NCI-H1417 treated with DMSO at 0.1 percent for 48 hours (cell line): Measurements from ENCODE around the gene ZBTB7B.
"Not testable (repeated sequence)": the region's sequence is repeated elsewhere in the genome, so short reads cannot be mapped to it uniquely, and the experiment has no call there.

ENCODE experiments used
- DNase-seq: peaks from one replicate; lab custom pipeline; 2025; lab: John Stamatoyannopoulos, UW

Gene ZBTB7B

DNA sequence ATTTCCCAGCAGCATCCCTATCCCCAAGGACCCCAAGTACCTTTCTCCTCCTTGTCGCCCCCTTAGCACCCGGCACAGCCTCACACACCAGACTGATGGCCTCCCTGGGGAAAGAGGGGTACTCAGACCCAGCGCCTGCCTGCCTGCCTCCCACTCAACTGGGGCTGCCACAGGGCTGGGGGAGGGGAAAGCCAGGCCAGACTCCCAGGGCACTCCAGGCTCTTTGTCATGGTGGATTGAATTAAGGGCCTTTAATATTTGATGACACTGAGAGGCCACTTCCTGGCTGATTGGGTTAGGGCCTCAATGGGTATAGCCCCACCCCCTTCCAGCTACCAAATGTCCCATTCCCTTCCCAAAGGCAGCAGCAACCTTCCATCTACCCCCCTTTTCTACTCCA lies 33.9 kb upstream of the ZBTB7B start:
- DNase-seq, result no peak

DNA sequence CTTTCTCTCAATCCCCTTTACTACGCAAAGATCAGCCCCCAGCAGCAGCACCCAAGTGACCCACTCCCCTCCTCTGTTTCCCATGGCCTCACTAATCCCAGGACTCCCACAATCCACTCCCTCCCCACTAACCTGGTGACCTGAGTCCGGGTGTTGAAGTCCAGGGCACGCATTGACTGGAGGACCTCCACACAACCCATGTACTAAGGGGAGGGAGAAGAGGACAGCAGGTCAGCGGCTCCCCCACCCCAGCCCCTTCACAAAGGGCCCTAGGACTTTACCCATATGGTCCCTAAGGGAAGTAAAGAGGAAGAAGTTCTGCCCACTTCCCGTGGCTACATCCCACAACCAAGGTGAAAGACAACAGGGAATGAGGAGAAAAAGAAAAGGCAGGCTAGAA lies 33.4 kb upstream of the ZBTB7B start:
- DNase-seq, result no peak

DNA sequence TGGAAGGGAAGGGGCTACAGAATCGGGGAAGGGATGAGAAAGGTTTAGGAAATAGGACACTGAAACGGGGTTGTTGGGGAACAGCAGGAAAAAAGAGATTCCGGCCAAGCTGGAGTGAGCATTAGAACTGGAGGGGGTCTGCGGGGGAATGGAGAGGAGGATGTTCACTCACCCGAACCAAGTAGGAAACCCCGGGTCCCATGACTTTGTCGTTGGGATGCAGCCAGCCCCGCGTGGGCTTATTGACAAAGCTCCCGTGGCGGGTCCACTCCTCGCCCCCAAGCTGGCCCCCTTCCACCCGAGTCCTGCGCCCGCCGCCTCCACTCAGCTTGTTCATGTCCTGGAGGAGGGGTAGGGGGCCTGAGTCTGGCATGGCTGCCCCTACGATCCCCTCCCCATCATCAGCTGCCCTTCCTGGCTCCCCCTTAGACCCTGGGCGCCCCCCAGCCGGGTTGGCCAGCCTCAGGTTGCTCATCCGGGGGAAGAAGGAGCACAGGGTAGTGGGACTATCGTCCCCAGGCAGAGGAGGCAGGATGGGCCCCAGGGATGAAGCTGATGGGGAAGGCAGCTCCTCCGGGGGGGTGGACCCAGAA lies 32.6 kb upstream of the ZBTB7B start:
- DNase-seq, result no peak

DNA sequence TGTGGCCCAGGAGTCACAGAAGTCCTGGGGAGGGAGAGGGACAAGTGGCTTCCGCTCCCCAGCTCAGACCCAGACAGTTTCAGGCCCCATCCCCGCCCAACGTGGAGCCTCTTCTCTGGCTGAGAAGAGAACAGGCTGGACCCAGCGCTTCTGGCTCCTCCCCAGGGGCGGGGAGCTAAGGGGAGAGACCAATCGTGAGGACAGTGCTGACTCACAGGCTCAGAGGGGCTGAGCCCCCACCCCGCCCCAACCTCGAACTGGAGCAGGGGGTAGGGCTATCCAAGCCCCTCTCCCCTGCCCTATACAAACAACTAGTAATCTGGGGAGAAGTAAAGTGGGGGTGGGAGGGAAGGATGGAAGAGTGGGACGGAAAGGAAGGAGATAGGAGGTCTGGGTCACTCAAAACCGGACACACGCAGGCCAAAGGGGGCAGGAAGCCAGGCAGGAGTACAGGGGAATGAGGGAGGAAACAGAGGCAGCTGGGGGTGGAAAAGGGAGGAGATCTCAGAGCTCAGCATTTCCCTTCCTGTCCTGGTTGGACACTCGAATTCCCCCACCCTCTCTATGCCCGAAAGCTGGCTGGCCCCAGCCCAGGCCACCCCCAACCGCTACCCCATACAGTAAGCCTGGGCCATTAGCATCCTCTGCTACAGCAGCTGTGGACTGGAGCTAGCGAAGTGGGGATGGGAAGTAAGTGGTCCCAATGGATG lies 31.8 kb upstream of the ZBTB7B start, which contains the start of gene SHC1:
SHC1 (minus strand) TSS at position 117 of the 710 bp plus-strand sequence. CDS start 221 bp downstream, outside the sequence.
- no peak for DNase-seq

DNA sequence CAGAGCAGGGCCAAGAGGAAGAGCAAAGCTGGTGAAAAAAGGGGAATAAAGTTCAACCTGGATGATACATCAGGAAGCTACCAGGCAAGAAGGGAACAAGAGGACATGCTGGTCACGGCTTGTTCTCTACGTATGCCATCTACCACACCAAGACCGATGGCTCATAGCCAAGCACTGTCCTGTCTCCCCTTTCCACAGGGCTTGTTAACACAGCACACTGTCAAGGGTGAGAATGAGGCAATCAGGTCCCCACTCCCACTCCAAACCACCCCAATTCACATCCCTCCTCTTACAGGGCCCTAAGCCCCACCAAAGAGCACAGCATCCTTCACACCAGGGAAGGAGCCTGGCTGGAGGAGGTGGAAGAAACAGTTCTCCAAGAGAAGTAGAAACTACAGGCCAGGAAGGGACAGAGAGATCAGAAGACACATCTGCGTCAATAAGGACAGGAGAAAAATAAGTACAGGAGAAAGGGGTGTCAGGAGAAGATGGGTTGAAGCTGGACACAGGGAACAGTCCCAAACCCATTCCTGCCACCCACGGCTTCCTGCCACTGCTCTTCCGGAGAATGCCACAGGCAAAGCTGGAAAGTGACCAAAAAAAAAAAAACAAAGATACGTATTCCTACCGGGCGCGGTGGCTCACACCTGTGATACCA lies 31.1 kb upstream of the ZBTB7B start:
- no peak for DNase-seq

DNA sequence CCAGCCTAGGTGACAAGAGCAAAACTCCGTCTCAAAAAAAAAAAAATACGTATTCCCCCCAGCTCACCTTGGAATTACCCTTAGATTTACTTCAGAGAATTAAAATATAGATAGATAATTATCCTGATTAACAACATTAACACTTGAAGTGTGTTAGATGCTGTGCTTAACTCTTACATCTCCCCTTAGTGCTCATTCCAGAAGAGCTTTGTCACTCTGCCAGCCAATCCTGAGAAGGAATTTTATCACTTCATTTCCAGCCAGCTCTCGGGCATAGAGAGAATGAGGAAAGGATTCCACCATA lies 30.4 kb upstream of the ZBTB7B start:
- DNase-seq, result no peak

DNA sequence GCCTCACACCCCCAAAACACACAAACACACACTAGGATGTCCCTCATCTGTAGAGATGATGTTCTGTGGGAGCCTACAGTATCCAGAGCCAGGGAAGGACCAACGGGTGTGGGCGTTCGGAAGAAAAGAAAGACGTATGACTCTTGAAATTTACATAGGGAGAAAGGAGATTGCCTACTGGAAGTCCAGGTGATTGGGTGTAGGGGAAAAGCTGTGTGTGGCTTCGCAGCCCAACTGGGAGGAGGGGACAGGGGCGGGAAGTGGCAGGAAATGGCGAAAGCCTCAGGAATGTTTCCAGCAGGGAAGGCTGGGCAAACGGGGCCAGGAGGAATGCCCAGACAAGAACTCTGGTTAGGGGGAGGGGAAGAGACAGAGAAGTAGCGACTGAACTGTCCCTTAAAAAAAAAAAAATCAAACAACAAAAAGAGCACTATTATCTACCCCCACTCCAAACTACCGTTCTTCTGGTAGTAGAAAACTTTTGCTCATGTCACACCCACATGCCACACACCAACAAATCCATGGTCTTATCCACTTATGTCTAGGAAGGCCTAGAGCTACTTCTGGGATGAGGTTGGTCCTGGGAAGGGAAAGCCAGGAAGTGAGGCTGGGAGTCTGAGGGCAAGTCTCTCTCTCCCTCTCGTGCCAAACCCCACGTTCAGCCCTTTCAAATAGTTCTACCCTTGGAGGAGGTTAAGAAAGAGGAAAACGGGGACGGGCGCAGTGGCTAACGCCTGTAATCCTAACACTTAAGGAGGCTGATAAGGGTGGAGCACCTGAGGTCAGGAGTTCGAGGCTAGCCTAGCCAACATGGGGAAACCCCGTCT lies 29.9 kb upstream of the ZBTB7B start:
- no peak for DNase-seq

DNA sequence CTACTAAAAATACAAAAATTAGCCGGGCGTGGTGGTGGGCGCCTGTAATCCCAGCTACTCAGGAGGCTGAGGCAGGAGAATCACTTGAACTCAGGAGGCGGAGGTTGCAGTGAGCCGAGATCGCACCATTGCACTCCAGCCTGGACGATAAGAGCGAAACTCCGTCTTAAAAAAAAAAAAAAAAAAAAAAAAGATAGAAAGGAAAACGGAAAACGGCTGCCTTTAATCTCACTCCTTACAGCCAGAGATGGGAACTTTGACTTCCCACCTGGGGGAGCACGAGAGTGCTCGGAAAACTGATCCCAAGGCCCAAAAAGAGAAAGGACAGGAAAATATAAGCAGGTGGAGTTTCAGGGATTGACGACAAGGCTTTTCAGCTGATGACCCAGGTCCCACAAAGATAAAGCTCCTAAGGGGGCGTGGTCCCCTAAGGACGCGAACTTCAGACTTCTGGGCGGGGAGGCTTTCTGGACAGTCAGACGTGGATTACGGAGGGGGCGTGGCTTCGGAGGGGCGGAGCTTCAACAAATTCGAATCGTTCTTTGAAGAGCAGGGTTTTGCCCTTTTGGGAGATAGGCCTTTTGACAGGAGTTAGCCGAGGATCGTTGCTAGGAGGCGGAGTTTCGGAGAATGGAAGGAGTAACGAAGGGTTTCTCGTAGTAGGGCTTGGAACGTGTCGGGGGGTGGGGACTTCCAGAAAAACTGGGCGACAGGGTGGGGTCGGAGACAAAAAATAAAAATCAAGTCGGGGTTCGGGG lies 29.1 kb upstream of the ZBTB7B start:
- DNase-seq, result peak; percentile 75

DNA sequence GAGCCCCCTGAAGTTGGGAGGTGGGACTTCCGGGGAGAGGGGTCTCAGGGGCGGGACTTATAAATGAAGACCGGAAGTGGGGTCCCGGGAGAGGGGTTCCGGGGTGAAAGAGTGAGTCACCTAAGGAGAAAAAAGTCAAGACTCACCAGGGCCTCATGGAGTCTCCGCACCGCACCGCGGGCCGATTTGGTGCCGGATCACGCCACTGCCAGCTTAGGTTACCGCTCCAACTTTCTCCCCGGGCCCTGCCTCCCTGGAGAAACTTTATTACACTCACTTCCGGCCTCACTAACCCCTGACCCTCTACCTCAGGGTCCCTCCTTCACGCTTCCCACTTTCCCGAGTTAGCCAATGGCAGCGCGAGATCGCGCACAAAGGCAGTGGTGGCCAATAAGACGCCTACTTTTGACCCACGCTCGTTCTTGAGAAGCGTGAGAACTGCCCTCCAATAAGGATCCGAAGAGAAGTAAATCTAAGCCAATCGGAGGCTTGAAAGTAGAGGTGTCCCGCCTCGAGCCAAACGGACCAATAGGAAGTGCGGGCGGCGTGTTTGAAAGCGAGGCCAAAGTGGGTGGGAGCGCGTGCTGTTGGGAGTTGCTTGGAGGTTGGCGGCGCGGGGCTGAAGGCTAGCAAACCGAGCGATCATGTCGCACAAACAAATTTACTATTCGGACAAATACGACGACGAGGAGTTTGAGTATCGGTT lies 28.3 kb upstream of the ZBTB7B start, which contains the start of gene CKS1B:
CKS1B (plus strand) TSS at position 580 of the 706 bp plus-strand sequence; CDS start at position 645, 65 bp downstream.
- peak; percentile 99 for DNase-seq

DNA sequence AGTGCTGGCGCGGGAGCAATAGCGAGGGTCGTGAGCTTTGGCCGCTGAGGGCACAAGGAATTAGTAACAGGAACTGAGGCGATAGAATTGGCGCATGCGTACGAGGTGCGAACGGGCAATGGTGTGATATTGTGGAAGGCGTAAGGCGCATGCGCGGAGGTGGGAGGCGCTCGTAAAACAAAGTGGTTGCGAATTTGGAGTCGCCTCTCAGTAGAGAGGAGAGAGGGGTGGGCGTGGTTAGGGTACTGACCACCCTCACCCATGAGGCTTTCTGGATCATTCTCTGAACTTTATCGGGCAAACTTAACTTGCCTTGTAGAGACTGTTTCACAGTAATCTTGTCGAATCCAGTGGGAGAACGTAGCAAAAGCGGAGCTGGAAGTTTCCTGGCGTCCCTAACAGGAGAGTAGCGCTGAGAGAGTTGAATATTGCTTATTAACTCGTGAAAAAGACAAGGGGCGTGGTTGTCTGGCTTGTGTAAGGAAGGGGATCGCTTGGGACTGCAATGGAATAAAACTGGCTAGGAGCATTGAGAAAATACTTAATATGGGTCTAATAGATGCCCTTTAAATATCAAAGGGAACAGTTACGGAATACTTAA lies 27.7 kb upstream of the ZBTB7B start:
- peak; percentile 93 for DNase-seq

DNA sequence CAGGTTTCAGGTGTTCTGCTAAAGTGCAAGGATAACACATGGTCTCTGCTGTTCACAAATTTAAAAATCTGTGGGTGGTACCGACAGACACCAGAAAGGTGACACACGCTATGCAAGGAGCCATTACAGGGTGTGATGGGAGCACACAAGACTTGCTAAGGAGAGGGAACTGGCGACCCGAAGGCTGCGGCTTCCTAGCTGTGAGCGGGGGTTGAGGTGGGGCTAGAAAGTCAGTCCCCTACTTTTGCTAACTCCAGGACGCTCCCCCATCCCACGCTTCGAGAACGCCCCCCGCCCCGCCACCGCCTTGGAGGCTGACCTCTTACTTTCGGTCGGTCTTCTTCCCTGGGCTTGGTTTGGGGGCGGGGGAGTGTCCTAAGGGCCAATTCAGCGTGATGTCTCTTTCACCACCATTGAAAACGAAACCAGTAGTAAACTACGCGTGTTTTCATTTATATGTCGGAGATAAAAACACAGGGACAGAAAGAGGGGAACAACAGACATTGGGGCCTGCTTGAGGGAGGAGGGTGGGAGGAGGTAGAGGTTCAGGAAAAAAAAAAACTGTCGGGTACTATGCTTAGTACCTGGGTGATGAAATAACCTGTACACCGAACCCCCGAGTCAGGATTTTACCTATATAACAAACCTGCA lies 27.1 kb upstream of the ZBTB7B start:
- DNase-seq, result no peak

DNA sequence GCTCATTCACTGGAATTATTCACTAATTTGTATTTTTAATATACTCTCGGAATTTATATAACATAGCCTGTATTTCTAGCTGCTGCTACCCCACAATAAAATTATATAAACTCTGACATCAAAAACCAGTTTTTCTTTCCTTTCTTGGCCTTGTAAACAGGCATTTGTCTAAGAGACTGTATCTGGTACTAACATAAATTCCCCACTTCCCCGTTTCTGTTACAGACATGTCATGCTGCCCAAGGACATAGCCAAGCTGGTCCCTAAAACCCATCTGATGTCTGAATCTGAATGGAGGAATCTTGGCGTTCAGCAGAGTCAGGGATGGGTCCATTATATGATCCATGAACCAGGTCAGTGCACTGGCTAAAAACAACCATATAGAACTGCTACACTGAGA lies 24.8 kb upstream of the ZBTB7B start:
- not testable (repeated sequence) for DNase-seq

DNA sequence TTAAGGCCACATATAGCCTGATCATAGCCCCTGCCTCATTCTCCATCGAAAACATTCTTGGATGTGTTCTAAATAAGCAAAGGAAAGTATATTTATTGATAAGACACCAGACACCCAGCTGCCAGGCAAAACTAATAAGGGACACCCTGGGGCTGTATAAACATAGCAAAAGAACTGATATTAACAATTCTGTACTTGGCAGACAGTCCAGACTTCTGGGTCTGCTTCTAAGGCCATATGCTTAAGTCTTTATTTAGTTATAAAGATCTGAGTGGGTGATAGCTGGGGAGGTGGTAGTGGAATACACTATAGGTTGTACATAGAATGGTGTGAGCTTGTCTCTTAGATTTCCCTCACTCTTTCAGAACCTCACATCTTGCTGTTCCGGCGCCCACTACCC lies 24.2 kb upstream of the ZBTB7B start:
- DNase-seq, result no peak

DNA sequence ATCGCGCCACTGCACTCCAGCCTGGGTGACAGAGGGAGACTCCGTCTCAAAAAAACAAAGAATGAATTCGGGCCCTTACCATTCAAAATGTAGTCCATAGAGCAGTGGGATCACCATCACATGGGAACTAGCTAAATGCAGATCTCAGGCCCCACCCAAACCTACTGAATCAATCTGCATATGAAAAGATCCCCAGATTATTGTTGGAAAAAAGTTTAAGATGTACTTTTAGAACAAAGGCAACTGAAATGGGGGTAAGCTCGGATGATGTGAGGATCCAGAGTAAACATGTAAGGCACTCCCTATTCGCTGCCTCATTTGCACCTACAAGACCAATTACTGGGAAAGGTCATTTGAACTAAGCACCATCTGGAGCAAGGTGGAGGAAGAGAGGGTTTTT lies 20.3 kb upstream of the ZBTB7B start:
- DNase-seq, result no peak

DNA sequence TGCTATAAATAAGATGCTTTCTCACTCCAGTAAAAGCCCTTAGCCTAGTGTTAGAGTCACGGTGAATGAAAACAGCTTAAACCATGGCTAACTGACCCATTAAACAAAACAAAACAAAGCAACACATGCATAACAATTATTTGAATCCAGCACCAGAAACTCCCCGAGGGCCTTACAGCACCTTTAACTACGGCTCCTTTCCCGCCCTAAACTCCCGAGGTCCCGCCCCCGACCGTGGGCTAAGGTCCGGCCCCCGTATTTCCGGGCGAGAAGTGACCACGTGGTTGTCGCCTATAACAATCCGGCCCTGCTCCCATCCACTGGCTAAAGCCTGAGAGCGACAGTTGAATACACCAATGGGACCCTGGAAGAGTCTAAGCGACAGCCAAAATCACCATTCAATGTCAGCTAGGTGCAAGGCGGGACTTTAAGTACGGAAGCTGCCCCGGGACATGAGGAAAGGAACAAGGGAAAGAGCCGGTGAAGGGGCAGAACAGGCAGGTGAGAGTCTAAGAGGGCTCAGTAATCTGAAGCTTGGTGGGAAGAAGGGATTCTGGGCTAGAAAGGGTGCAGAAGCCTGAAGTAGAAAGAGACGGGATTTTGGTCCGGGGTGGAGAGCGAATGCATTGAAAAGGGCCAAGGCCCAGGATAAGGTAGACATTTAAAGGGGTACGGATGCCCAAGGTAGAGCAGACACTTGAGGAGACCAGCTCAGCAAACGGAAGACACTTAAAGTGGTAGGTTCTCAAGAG lies 19.5 kb upstream of the ZBTB7B start, which contains the start of gene FLAD1:
FLAD1 (plus strand) TSS at position 448 of the 752 bp plus-strand sequence. CDS start 351 bp downstream, outside the sequence.
- DNase-seq, result peak; percentile 98

DNA sequence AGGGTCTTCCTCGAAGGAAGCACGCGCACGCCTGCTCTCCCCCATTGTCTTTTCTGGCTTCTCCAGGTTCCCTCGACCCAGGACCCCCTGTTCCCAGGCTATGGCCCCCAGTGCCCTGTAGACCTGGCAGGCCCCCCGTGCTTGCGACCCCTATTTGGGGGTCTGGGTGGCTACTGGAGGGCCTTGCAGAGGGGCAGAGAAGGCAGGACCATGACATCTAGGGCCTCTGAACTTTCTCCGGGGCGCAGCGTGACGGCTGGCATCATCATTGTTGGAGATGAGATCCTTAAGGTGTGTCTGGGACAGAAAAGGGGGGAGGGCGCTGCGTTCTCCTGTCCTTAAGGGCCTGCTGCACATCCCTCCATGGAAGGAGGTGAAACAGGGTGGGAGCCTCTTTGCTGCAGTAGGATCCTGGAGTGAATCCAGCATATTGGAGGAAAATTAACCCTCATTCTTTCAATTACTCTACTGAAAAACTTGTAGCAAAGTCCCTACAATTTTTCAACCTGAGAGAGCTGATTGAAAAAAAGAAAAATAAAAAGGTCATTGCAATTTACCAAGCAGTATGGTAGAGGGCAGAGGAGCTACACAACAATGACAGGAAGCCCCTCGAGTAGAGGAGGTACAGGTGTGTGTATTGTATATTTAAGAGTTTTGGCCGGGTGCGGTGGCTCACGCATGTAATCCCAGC lies 18.7 kb upstream of the ZBTB7B start:
- no peak for DNase-seq

DNA sequence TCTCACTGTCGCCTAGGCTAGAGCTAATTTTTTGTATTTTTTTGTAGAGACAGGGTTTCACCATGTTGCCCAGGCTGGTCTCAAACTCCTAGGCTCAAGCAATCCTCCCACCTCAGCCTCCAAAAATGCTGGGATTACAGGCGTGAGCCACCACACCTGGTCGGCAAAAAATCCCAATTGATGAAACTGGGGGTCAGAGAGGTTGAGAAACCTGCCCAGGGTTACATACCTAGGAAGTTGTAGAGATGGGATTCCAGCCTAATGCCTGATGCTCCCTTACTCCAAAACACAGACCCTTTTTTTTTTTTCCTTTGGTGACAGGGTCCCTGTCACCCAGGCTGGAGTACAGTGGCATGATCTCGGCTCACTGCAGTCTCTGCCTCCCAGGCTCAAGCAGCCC lies 15.9 kb upstream of the ZBTB7B start:
- not testable (repeated sequence) for DNase-seq

DNA sequence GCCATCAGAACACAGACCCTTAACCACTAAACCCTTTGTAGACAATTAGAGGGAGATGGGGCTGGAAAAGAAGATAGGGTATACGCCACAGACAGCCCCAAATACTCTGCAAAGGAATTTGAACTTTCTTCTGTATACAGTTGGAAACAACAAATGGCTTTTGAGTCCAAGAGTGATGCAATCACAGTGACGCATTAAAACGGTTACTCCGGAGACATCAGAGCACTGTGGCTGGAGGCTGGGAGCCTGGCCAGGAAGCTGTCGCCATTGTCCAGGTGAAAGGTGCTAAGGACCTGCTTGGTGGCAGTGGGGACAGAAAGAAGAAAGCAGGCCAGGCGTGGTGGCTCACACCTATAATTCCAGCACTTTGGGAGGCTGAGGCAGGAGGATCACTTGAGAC lies 15.3 kb upstream of the ZBTB7B start:
- no peak for DNase-seq
